ENCODE measurements around the gene MED27.

MED27 gene

DNA sequence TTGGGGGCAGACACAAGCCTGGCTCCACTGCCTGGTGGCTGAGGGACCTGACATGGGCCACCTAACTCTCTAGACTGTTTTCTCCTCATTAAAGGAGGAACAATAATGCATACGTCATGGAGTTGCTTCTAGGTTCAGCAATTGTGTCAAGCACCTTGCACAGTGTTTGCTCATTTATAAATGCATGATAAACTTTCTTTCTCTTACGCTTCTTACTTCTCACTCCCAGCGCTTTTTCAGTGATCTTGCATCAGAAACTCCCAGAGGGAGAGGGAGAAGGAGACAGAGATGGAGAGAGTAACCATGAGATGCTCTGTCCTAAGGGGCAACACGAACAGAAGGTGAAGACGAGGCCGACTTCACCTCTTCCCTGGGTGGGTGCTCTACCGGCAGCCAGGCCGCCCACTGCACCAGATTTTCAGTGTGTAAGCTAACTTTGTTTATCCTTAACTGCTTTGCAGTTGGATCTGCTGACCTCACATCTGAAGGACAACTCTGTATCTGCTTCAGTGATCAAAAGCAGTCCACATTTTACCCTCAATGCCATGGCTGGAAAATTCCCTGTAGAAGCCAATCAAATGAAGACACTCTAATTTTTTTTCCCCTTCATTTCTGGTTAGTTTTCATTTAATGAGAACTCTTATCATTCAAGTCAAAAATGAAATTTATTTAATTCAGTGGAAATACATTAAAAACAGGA is 35.3 kb downstream of the MED27 start:
- no peak for DNase-seq (ENCODE audit: low read depth, low spot score)

- no peak for DNase-seq (ENCODE audit: low read depth, low spot score)
These were observed 36.0 kb downstream of the MED27 start for GRCh38 chr9:132043708-132044107.

DNA sequence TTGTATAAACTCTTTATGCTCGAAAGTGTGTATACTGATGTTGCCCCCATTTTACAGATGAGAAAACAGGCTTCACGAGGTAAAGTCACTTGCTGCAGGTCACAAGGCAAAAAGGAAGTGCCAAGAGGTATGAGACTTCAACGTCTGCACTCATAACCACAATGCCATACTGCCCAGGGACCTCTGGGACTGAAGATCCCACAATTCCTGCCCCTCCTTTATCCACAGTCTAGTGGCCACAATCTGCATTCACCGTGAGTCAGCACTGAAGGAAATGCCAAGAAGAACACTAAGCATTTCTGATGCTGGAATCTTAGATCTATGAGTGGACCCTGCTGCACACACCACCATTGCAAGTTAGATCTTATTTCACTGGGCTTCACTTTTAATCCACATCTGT is 37.3 kb downstream of the MED27 start:
- no peak for DNase-seq (ENCODE audit: low read depth, low spot score)

DNA sequence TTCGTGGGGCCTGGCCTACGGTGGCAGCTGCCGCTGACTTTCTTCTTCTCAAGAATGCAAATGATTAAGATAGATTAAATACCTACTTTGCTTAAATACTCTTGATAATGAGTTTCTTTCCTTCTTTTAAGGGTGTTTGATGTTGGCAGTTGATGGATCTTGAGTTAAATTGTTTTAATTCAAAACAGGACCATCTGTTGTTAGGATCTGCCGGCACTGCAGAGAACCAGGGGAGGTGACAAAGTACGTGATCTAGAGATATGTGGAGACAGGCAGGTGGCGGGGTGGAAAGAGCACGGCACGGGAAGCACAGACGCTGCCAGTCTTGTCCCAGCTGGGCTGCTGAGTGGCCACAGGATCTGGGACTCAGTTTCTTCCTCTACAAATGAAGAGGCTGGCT is 37.9 kb downstream of the MED27 start:
- DNase-seq (ENCODE audit: low read depth, low spot score) = no peak

GRCh38 chr9:132040808-132041207 is 38.9 kb downstream of the MED27 start:
- DNase-seq (ENCODE audit: low read depth, low spot score) = no peak

GRCh38 chr9:132040246-132040645 is 39.4 kb downstream of the MED27 start:
- DNase-seq (ENCODE audit: low read depth, low spot score) = no peak

DNA sequence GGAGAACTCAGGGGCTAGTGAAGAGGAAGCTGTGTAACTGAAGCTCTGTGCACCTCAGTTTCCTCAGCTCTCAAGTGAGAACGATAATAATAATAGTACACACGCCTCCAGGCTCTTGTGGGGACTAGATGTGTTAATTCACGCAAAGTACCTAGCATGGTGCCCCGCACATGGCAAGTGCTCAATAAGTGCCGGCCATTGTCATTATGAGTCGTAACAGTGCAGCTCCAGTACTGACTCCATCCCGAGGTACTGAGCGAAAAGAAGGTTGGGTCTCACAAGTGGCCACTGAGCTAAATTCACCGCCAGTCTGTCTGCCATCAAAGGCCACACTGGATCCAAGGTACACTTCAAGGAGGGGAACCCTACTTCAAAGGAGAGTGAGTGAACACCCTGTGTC is 40.4 kb downstream of the MED27 start:
- no peak for DNase-seq (ENCODE audit: low read depth, low spot score)

DNA sequence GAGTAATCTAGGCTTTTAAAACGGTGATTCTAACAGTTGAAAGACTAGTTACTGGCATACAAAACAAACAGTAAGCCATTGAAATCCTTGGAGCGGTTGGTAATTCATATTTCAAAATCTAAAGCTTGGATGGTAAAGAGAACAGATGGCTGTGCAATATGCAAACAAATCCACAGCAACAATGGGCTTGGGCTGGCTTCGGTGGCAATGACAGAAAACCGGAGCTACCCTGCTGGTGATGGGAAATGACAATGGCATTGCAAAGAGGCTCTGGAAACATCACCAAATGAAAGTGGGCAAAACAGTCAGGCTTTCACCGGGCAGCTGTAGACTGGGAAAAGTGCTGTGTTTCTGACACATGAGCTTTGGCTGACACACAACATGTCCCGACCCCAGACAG is 42.2 kb downstream of the MED27 start:
- no peak for DNase-seq (ENCODE audit: low read depth, low spot score)

DNA sequence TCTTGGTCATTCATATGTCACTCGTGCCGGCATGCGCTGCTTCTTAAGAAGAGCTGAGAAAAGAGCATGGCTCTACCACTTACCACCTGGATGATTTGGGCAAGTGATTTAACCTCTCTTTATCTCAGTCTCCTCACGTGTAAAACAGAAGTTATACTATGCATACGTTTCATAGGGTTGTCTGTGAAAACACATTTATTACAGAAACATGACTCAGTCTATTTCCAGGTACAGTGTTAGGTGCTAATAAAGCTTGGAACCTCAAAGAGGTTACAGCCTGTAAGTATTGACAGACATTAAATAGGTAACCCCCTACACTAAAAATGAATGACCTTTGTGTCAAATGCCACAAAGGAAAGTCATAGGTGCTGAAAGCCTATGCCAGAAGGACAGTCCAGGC is 43.1 kb downstream of the MED27 start:
- no peak for DNase-seq (ENCODE audit: low read depth, low spot score)

DNA sequence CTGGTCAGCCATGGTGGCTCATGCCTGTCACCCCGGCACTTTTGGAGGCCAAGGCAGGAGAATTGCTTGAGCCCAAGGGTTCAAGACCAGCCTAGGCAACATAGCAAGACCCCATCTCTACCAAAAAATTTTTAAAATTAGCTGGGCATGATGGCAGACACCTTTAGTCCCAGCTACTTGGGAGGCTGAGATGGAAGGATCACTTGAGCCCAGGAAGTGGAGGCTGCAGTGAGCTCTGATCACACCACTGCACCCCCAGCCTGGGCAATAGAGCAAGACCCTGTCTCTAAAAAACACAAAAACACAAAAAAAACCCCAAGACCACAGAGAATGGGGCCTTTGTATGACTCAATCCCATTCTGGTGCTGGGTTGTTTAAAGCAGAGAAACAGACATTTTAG is 44.0 kb downstream of the MED27 start:
- no peak for DNase-seq (ENCODE audit: low read depth, low spot score)

- no peak for DNase-seq (ENCODE audit: low read depth, low spot score)
These were observed 47.3 kb downstream of the MED27 start for GRCh38 chr9:132032238-132032950.

GRCh38 chr9:132031467-132032237 is 48.0 kb downstream of the MED27 start:
- DNase-seq (ENCODE audit: low read depth, low spot score) = no peak

DNA sequence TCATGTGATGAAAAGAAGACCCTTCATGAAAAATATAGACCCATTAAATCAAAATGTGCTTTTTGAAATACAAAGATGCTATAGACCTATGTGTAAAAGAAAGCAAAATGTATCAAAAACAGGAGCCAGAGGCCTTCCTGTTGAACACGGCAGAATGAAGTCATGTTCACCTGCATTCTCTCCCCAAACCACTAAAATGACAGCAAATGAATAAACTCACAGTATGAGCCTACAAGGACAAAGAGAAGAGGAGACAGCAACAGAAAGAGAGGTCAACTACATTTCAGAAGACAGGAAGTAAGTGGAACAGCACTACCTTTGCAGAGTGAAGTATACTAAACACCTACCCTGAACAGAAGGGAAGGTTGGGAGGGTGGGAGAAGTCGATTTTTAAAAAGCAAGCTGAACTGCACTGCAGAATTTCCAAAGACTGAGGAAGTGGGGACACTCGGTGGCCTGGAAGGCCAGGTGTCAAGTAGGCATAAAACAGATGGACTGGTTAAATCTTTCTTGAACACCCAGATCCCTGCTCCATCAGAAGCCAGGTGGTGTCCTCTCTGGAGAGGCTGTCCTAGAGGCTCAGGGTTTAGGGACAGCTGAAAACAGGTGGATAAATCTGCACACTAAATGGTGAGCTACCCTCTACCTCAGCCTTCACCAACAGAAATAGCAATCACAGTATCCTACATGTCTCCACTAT is 48.9 kb downstream of the MED27 start:
- DNase-seq (ENCODE audit: low read depth, low spot score) = no peak

DNA sequence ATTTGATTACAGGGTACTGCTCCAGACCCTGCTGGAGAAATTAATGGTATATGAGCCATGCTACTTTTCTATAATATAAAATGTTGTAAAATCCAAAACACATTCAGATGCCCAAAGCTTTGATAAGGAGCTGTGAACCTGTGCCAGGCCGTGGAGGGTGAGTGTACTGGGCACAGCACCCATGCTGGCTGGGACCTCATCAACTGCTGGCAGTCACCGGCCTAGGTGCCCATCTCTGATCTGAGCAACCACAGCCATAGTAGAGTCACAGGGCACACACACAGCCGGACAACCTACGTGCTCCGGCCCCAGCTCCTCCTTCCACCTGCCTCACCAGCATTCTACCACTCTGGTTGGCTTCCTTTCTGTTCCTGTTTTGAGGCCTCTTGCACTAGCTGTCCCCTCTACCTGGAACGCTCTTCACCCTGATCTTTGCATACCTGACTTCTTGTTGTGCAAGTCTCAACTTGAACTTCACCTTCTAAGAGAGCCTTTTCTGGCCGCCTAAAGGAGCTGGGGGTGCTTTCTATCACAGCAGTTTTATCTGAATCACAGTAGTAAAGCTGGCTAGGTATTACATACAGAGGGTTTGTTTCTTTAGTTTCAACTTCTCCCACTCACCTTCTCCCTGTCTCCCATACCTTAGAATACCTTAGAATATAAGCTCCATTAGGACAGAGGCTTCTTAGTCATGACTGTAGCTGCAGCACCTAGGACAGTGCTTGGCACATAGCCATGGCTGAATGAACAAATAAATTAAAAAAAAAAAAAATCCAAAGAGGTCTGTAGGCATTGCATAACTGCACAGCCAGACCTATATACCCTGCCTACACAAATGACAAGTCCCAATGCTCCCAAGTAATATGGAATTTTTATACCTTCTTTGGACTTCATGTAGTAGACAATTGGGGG is 51.7 kb downstream of the MED27 start:
- no peak for DNase-seq (ENCODE audit: low read depth, low spot score)

- DNase-seq (ENCODE audit: low read depth, low spot score) = no peak
These were observed 52.6 kb downstream of the MED27 start for GRCh38 chr9:132026932-132027585.

GRCh38 chr9:132025766-132026165 is 53.9 kb downstream of the MED27 start:
- no peak for DNase-seq (ENCODE audit: low read depth, low spot score)

DNA sequence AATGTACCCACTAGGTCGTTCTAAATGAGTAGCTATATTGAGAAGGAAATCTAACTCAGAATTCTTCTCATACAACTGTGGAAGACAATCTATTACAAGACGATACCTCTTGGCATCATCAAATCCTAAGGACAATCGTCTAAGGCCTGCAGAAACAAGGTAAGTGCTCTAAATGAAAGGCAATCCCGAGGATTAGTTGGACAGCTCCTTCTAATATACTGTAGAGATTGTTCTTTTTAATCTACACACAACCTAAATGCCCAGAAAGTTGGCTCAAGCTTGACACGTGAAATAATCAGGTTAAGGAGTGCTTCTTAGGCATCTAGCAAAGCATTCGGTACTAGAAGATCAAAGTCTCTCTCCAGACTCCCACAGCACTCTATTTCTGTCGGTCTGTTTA is 55.1 kb downstream of the MED27 start:
- no peak for DNase-seq (ENCODE audit: low read depth, low spot score)

- DNase-seq (ENCODE audit: low read depth, low spot score) = no peak
These were observed 56.1 kb downstream of the MED27 start for GRCh38 chr9:132023419-132024180.

GRCh38 chr9:132020820-132021510 is 58.7 kb downstream of the MED27 start:
- DNase-seq (ENCODE audit: low read depth, low spot score) = no peak

Measured in activated naive CD8-positive, alpha-beta T cell treated with anti-CD3 and anti-CD28 coated beads, Interleukin-2, amount 50 U/mL, for 16 hours (primary cell).